ENCODE measurements around the gene ATRX. TPM values are rescaled to one million over a fixed set of nuclear protein-coding genes. Genes with fewer than 3 reads are reported as not detected.

Gene ATRX
- total and polyA plus RNA-seq, 2 of the 8 experiments (the other 6 are each of a cell fraction or from before 2014, with no cell fraction given) = 28.4 to 97.8 TPM

DNA sequence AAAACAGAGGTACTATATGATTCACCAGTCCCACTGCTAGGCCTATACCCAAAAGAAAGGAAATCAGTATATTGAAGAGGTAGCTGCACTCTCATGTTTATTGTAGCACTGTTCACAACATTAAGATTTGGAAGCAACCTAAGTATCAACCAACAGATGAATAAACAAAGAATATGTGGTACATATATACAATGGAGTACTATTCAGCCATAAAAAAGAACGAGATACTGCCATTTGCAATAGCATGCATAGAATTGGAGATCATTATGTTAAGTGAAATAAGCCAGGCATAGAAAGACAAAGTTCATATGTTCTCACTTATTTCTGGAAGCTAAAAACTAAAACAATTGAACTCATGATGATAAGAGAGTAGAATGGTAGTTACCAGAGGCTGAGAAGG lies 266.3 kb downstream of the ATRX start (continued):
- no peak for TF ChIP-seq EP300 (IDR thresholded peaks at IDR 0.05; ENCODE audit: borderline replicate concordance in 1 of 2, low read depth in 2 of 2, low read length in 2 of 2)
- TF ChIP-seq, protein P1, sequence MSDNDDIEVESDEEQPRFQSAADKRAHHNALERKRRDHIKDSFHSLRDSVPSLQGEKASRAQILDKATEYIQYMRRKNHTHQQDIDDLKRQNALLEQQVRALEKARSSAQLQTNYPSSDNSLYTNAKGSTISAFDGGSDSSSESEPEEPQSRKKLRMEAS (IDR thresholded peaks at IDR 0.05) = no peak
- no peak for TF ChIP-seq JUN (IDR thresholded peaks at IDR 0.05; ENCODE audit: low read depth, low read length)
- no peak for TF ChIP-seq GABPA (IDR thresholded peaks at IDR 0.05; ENCODE audit: borderline replicate concordance, insufficient read depth, low read length)
- no peak for TF ChIP-seq SIRT6 (IDR thresholded peaks at IDR 0.05; ENCODE audit: low read length)
- no peak for TF ChIP-seq RFX5 (IDR thresholded peaks at IDR 0.05; ENCODE audit: borderline replicate concordance, low read depth, low read length)

Measured in H1 (cell line).